Stimulated activated CD4-positive, alpha-beta T cell treated with anti-CD3 and anti-CD28 coated beads, Interleukin-1b, Interleukin-23, amount 100 ng/mL, for 48 hours (primary cell): Measurements from ENCODE around the gene DPYSL4.

ENCODE experiments used
- DNase-seq: peaks from one replicate; pipeline ENCODE4 v3.0.0-alpha.2; 2020

DPYSL4 gene

GRCh38 chr10:132186488-132187429 is at the start of gene DPYSL4:
TSS of gene DPYSL4 (plus strand) at chr10:132186948. CDS start at chr10:132187064, 116 bp downstream.
- no peak for DNase-seq

- no peak for DNase-seq
Measured at GRCh38 chr10:132137111-132138072, 49.4 kb upstream of the DPYSL4 start.

- no peak for DNase-seq
Measured at GRCh38 chr10:132138133-132138532, 48.6 kb upstream of the DPYSL4 start.

- DNase-seq, result no peak
Measured at GRCh38 chr10:132138596-132138995, 48.2 kb upstream of the DPYSL4 start.

- DNase-seq, result no peak
Measured at GRCh38 chr10:132139526-132139925, 47.2 kb upstream of the DPYSL4 start.

GRCh38 chr10:132140167-132140925 is 46.4 kb upstream of the DPYSL4 start:
- peak; percentile 0 for DNase-seq

GRCh38 chr10:132141076-132141475 is 45.7 kb upstream of the DPYSL4 start:
- DNase-seq, result peak; percentile 0

- peak; percentile 0 for DNase-seq
Measured at GRCh38 chr10:132141526-132142395, 45.0 kb upstream of the DPYSL4 start.

GRCh38 chr10:132142396-132143161 is 44.2 kb upstream of the DPYSL4 start:
- peak; percentile 40 for DNase-seq

- no peak for DNase-seq
Measured at GRCh38 chr10:132143162-132143561, 43.6 kb upstream of the DPYSL4 start.

GRCh38 chr10:132144086-132144485 is 42.7 kb upstream of the DPYSL4 start:
- DNase-seq, result peak; percentile 1

GRCh38 chr10:132145002-132145401 is 41.7 kb upstream of the DPYSL4 start:
- DNase-seq, result no peak

GRCh38 chr10:132145521-132146185 is 41.1 kb upstream of the DPYSL4 start:
- DNase-seq, result no peak

- DNase-seq, result no peak
Measured at GRCh38 chr10:132146271-132146671, 40.5 kb upstream of the DPYSL4 start.

- DNase-seq, result no peak
Measured at GRCh38 chr10:132146941-132147915, 39.5 kb upstream of the DPYSL4 start.

- peak; percentile 0 for DNase-seq
Measured at GRCh38 chr10:132148261-132149251, 38.2 kb upstream of the DPYSL4 start.

GRCh38 chr10:132149271-132149670 is 37.5 kb upstream of the DPYSL4 start:
- no peak for DNase-seq

GRCh38 chr10:132149917-132150316 is 36.8 kb upstream of the DPYSL4 start:
- peak; percentile 0 for DNase-seq
